HEK293 (cell line): ENCODE data around the gene GABBR2.

Experiments
- CTCF ChIA-PET: fragments of 350-600 bp; formaldehyde crosslinking; extraction: SDS; loops from one replicate; lab custom pipeline; 2021; ENCODE audit warnings: antibody characterized with exemption; lab: Yijun Ruan, JAX
- POLR2A ChIA-PET: fragments of 300-600 bp; formaldehyde crosslinking; extraction: SDS; loops from one replicate; lab custom pipeline; 2020; ENCODE audit warnings: antibody characterized with exemption, inconsistent platforms; lab: Yijun Ruan, JAX
- H3K27ac ChIP-seq: fragments of 200-500 bp; sonication (Bioruptor generic); 2 replicates; pipeline ENCODE4 v1.5.1; 2014; ENCODE audit warnings: low read depth, low read length, control low read depth, inconsistent platforms; ENCODE audit errors: extremely low read depth
- H3K36me3 ChIP-seq, 2 experiments: fragments of 200-500 bp in 1 of 2; sonication (Bioruptor generic) in 1 of 2; 1 replicate in 1 of 2; 2 replicates in 1 of 2; pipeline ENCODE4 v1.5.1; 2014 to 2017; ENCODE audit warnings: inconsistent platforms in 2 of 2, low read length in 2 of 2; ENCODE audit not compliant: control insufficient read depth in 2 of 2, insufficient read depth in 1 of 2
- H3K4me1 ChIP-seq: fragments of 200-500 bp; sonication (Bioruptor generic); 2 replicates; pipeline ENCODE4 v1.5.1; 2014; ENCODE audit warnings: mild to moderate bottlenecking, low read length, inconsistent platforms; ENCODE audit not compliant: control insufficient read depth, insufficient read depth
- H3K4me3 ChIP-seq: 2 replicates; pipeline ENCODE4 v1.5.1; 2011; ENCODE audit warnings: low read depth, mild to moderate bottlenecking, control low read depth, low read length, moderate library complexity
- H3K9me3 ChIP-seq: fragments of 200-500 bp; sonication (Bioruptor generic); 2 replicates; pipeline ENCODE4 v1.5.1; 2014; ENCODE audit warnings: low read depth, low read length, inconsistent platforms; ENCODE audit not compliant: control insufficient read depth, insufficient read depth
- HOXD13 ChIP-seq: sonication (generic); formaldehyde crosslinking; IDR thresholded peaks from 2 replicates; pipeline ENCODE4 v1.8.0; 2022; ENCODE audit warnings: missing genetic modification reagents, borderline replicate concordance
- SCRT1 ChIP-seq: fragments of 450-650 bp; formaldehyde crosslinking; IDR thresholded peaks from 2 replicates; pipeline ENCODE4 v1.5.1; 2016; ENCODE audit warnings: missing biosample characterization, missing genetic modification characterization, borderline replicate concordance
- SCRT2 ChIP-seq: fragments of 450-650 bp; formaldehyde crosslinking; IDR thresholded peaks from 2 replicates; pipeline ENCODE4 v1.5.1; 2016; ENCODE audit warnings: missing biosample characterization, missing genetic modification characterization
- TRIM28 ChIP-seq: IDR thresholded peaks from 2 replicates; pipeline ENCODE4 v1.6.1; 2011; ENCODE audit warnings: low read length, control low read depth, borderline replicate concordance
- ZBTB48 ChIP-seq: fragments of 450-650 bp; formaldehyde crosslinking; IDR thresholded peaks from 2 replicates; pipeline ENCODE4 v1.5.1; 2016; ENCODE audit warnings: missing biosample characterization, missing genetic modification characterization
- ZNF157 ChIP-seq: fragments of 450-650 bp; formaldehyde crosslinking; IDR thresholded peaks from 2 replicates; pipeline ENCODE4 v1.5.1; 2016; ENCODE audit warnings: missing biosample characterization, missing genetic modification characterization
- ZNF221 ChIP-seq: fragments of 450-650 bp; formaldehyde crosslinking; IDR thresholded peaks from 2 replicates; pipeline ENCODE4 v1.5.1; 2017; ENCODE audit warnings: missing biosample characterization, missing genetic modification characterization, borderline replicate concordance
- ZNF239 ChIP-seq: fragments of 450-650 bp; formaldehyde crosslinking; IDR thresholded peaks from 2 replicates; pipeline ENCODE4 v1.5.1; 2016; ENCODE audit warnings: missing biosample characterization, missing genetic modification characterization
- ZNF341 ChIP-seq: fragments of 450-650 bp; formaldehyde crosslinking; IDR thresholded peaks from 2 replicates; pipeline ENCODE4; 2016; ENCODE audit warnings: low read depth, missing biosample characterization, missing genetic modification characterization
- ZNF433 ChIP-seq: fragments of 450-650 bp; formaldehyde crosslinking; IDR thresholded peaks from 2 replicates; pipeline ENCODE4 v1.5.1; 2016; ENCODE audit warnings: missing biosample characterization, missing genetic modification characterization, low read depth
- ZNF48 ChIP-seq: fragments of 450-650 bp; formaldehyde crosslinking; IDR thresholded peaks from 2 replicates; pipeline ENCODE4 v1.5.1; 2016; ENCODE audit warnings: missing biosample characterization, missing genetic modification characterization
- ZNF626 ChIP-seq: fragments of 450-650 bp; sonication (Bioruptor Pico); formaldehyde crosslinking; IDR thresholded peaks from 2 replicates; pipeline ENCODE4 v1.5.1; 2018; ENCODE audit warnings: missing biosample characterization, missing genetic modification characterization, inconsistent platforms
- ZNF670 ChIP-seq: fragments of 450-650 bp; formaldehyde crosslinking; IDR thresholded peaks from 2 replicates; pipeline ENCODE4 v1.5.1; 2016; ENCODE audit warnings: missing biosample characterization, missing genetic modification characterization, low read depth
- ZNF707 ChIP-seq: fragments of 450-650 bp; formaldehyde crosslinking; IDR thresholded peaks from 2 replicates; pipeline ENCODE4 v1.5.1; 2016; ENCODE audit warnings: missing biosample characterization, missing genetic modification characterization
- ZNF843 ChIP-seq: fragments of 450-650 bp; formaldehyde crosslinking; IDR thresholded peaks from 2 replicates; pipeline ENCODE4 v1.5.1; 2016; ENCODE audit warnings: missing biosample characterization, missing genetic modification characterization
- ZSCAN30 ChIP-seq: fragments of 450-650 bp; IDR thresholded peaks from 2 replicates; pipeline ENCODE4 v1.5.1; 2018; ENCODE audit warnings: missing biosample characterization, mild to moderate bottlenecking, missing genetic modification characterization, moderate library complexity
- TF ChIP-seq, protein P1 (sequence below): fragments of 450-650 bp; formaldehyde crosslinking; IDR thresholded peaks from 2 replicates; pipeline ENCODE4 v1.5.1; 2016; ENCODE audit warnings: missing biosample characterization, missing genetic modification characterization
- TF ChIP-seq, protein P2 (sequence below): fragments of 450-650 bp; IDR thresholded peaks from 2 replicates; pipeline ENCODE4 v1.5.1; 2018; ENCODE audit warnings: missing biosample characterization, missing genetic modification characterization
- TF ChIP-seq, protein P3 (sequence below): fragments of 450-650 bp; formaldehyde crosslinking; IDR thresholded peaks from 2 replicates; pipeline ENCODE4 v1.5.1; 2016; ENCODE audit warnings: missing biosample characterization, missing genetic modification characterization
- TF ChIP-seq, protein P4 (sequence below): fragments of 450-650 bp; formaldehyde crosslinking; IDR thresholded peaks from 2 replicates; pipeline ENCODE4 v1.5.1; 2016; ENCODE audit warnings: missing biosample characterization, missing genetic modification characterization
- TF ChIP-seq, protein P5 (sequence below): fragments of 450-650 bp; IDR thresholded peaks from 2 replicates; pipeline ENCODE4 v1.5.1; 2018; ENCODE audit warnings: missing biosample characterization, mild to moderate bottlenecking, missing genetic modification characterization

Gene GABBR2

DNA sequence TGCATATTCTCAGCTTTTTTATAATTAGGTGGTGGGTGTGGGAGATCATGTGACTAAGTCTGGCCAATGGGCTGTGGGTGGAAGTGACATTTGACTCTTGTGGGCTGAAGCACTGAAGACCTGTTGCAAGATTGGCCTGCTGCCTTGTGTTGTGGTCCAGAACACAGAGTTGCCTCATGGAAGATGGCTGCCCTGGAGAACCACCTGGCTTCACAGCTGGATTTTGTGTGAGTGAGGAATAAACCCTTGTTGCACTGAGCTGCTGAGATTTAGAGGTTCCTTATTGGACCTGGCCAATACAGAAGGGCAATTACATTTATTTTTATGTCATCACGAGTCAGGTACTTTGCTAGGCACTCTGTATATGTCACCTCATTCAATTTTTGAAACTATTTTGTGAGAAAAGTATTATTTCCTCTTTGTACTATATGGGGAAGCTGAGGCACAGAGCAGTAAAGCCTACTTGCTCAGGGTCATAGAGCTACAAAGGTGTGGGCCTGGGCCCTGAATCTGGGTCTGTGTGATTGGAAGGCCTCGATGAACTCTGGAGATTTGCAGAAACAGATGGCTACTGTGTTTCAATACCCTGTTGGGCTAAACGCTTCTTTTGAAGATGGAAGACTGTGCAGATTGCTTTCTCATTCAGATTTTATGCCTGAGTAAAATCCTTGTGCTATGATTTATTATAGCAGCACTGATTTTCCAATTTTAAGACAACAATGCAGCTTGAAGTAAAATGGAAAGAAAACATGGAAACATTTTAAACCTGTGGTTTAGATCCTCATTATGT lies 382.1 kb downstream of the GABBR2 start:
- H3K4me1 ChIP-seq = no peaks in the 10 kb centered on the region
- ChIA-PET POLR2A (no interaction called here), CTCF (interaction anchor here (0.6 kb wide), 1 partner anchor 450 kb away, joined by 6 read pairs; no protein-coding TSS in a partner anchor)
- 0 out of 2 replicates have a peak, but pooled peaks have one; percentile 36 for TF ChIP-seq SCRT1 (tag by site-specific recombination)
- TF ChIP-seq, protein P1, sequence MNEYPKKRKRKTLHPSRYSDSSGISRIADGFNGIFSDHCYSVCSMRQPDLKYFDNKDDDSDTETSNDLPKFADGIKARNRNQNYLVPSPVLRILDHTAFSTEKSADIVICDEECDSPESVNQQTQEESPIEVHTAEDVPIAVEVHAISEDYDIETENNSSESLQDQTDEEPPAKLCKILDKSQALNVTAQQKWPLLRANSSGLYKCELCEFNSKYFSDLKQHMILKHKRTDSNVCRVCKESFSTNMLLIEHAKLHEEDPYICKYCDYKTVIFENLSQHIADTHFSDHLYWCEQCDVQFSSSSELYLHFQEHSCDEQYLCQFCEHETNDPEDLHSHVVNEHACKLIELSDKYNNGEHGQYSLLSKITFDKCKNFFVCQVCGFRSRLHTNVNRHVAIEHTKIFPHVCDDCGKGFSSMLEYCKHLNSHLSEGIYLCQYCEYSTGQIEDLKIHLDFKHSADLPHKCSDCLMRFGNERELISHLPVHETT = no peak
- no peak for TF ChIP-seq ZNF843
- no peak for TF ChIP-seq ZNF221 (tag by site-specific recombination)
- TF ChIP-seq TRIM28 = no peak
- peak; percentile 58 for TF ChIP-seq SCRT2
- TF ChIP-seq ZNF239 (tag by site-specific recombination) = no peak
- TF ChIP-seq ZSCAN30 (tag by site-specific recombination) = no peak
- H3K4me3 ChIP-seq = no peak overlapping the region
- no peak overlapping the region for H3K27ac ChIP-seq
- no peaks in the 10 kb centered on the region for H3K9me3 ChIP-seq
- H3K36me3 ChIP-seq = no peaks in the 10 kb centered on the region

DNA sequence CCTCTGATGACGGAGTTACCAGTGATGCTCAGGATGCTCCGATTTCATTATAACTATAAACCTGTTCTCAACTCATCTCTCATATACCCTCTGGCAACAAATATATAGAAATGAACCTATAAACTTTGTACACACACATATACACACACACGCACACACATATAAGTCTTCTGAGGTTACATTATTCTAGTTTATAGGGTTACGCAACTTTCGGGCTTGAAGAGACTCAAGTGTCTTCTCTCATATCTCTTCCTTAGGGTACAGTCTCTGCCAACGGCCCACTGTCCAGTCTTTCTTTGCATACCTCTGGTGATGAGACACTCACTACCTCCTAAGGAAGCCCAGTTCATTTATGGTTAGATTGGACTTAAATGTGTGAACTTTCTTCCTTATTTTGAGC lies 383.9 kb downstream of the GABBR2 start:
- Histone ChIP-seq H3K36me3 (no peaks in the 10 kb centered on the region), H3K4me3 (no peak overlapping the region), H3K27ac (no peak overlapping the region), H3K4me1 (no peaks in the 10 kb centered on the region), H3K9me3 (no peaks in the 10 kb centered on the region)
- ChIA-PET POLR2A (no interaction called here), CTCF (no interaction called here)
- no peak for TF ChIP-seq ZNF341 (tag by site-specific recombination)
- no peak for TF ChIP-seq HOXD13
- TF ChIP-seq ZNF707 (tag by site-specific recombination) = no peak
- TF ChIP-seq ZNF239 (tag by site-specific recombination) = no peak
- TF ChIP-seq ZNF48 (tag by site-specific recombination) = no peak
- TF ChIP-seq, protein P2, sequence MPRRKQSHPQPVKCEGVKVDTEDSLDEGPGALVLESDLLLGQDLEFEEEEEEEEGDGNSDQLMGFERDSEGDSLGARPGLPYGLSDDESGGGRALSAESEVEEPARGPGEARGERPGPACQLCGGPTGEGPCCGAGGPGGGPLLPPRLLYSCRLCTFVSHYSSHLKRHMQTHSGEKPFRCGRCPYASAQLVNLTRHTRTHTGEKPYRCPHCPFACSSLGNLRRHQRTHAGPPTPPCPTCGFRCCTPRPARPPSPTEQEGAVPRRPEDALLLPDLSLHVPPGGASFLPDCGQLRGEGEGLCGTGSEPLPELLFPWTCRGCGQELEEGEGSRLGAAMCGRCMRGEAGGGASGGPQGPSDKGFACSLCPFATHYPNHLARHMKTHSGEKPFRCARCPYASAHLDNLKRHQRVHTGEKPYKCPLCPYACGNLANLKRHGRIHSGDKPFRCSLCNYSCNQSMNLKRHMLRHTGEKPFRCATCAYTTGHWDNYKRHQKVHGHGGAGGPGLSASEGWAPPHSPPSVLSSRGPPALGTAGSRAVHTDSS = no peak
- no peak for TF ChIP-seq ZNF157 (tag by site-specific recombination)
- TF ChIP-seq, protein P3, sequence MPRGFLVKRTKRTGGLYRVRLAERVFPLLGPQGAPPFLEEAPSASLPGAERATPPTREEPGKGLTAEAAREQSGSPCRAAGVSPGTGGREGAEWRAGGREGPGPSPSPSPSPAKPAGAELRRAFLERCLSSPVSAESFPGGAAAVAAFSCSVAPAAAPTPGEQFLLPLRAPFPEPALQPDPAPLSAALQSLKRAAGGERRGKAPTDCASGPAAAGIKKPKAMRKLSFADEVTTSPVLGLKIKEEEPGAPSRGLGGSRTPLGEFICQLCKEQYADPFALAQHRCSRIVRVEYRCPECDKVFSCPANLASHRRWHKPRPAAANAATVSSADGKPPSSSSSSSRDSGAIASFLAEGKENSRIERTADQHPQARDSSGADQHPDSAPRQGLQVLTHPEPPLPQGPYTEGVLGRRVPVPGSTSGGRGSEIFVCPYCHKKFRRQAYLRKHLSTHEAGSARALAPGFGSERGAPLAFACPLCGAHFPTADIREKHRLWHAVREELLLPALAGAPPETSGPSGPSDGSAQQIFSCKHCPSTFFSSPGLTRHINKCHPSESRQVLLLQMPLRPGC (tag by site-specific recombination) = no peak
- TF ChIP-seq ZBTB48 (tag by site-specific recombination) = no peak
- no peak for TF ChIP-seq ZNF670 (tag by site-specific recombination)

DNA sequence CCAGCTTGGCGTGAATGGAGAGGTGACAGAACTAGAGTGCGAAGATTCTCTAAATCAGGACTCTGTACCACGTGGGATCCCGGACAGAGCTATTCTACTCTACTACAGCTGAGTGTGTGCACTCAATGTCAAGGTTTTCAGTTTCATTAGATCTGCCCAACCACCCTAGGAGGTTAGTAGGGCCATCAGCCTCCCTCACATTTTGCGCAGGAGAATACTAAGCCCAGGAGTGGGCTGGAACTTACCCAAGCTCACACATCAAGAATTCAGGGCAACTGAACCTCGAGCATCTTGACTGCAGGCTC lies 385.0 kb downstream of the GABBR2 start:
- H3K9me3 ChIP-seq = no peaks in the 10 kb centered on the region
- H3K4me3 ChIP-seq = no peak overlapping the region
- H3K27ac ChIP-seq = no peak overlapping the region
- H3K4me1 ChIP-seq = no peaks in the 10 kb centered on the region
- TF ChIP-seq, protein P4, sequence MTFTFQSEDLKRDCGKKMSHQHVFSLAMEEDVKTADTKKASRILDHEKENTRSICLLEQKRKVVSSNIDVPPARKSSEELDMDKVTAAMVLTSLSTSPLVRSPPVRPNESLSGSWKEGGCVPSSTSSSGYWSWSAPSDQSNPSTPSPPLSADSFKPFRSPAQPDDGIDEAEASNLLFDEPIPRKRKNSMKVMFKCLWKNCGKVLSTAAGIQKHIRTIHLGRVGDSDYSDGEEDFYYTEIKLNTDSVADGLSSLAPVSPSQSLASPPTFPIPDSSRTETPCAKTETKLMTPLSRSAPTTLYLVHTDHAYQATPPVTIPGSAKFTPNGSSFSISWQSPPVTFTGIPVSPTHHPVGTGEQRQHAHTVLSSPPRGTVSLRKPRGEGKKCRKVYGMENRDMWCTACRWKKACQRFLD = no peak
- TF ChIP-seq ZNF433 (tag by site-specific recombination) = no peak
- TF ChIP-seq, protein P2 = no peak
- TF ChIP-seq, protein P5, sequence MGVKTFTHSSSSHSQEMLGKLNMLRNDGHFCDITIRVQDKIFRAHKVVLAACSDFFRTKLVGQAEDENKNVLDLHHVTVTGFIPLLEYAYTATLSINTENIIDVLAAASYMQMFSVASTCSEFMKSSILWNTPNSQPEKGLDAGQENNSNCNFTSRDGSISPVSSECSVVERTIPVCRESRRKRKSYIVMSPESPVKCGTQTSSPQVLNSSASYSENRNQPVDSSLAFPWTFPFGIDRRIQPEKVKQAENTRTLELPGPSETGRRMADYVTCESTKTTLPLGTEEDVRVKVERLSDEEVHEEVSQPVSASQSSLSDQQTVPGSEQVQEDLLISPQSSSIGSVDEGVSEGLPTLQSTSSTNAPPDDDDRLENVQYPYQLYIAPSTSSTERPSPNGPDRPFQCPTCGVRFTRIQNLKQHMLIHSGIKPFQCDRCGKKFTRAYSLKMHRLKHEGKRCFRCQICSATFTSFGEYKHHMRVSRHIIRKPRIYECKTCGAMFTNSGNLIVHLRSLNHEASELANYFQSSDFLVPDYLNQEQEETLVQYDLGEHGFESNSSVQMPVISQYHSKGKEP = no peak
- no peak for TF ChIP-seq ZNF626 (tag by site-specific recombination)
- H3K36me3 ChIP-seq = no peaks in the 10 kb centered on the region
- CTCF ChIA-PET = interaction anchor here (0.6 to 1.2 kb wide), 2 partner anchors 409 to 451 kb away, joined by 3 to 4 read pairs; no protein-coding TSS in a partner anchor
- POLR2A ChIA-PET = no interaction called here
